Right hindlimb (tissue), 1 donor: Measurements from ENCODE around the gene BMP7.
"Not testable (repeated sequence)": the region's sequence is repeated elsewhere in the genome, so short reads cannot be mapped to it uniquely, and the experiment has no call there.

Experiments
- DNase-seq: peaks from one replicate; pipeline ENCODE4 v3.0.0-alpha.2; 2018

The BMP7 gene

DNA sequence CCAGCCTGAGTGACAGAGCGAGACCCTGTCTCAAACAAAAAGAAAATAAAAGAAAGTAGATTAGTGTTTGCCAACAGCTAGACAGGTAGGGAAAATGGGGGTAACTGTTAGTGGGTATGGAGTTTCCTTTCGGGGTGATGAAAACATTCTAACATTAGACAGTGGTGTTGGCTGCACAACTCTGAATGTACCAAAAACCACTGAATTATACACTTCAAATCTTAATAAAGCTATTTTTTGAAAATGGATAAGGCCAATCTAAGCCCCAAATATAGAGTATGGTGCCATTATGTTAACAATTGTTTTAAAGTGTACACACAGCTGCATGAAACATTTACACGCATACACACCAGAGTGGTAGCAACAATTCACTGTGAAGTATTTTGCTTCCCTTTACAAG is 57.0 kb downstream of the BMP7 start:
- DNase-seq: no peak

DNA sequence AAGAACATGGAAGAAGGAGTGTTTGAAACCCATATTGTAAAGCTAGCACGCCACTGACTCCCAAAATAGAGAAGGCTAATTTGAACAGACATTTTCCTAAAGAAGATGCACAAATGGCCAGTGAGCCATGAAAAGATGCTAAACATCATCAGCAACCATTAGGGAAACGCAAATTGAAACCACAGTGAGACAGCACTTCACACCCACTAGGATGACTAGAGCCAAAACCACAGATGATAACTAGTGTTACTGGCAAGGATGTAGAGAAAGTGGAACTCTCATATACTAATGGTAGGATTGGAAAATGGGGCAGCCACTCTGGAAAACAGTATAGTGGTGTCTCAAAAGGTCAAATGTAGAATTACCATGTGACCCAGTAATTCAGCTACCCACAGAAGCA is 58.2 kb downstream of the BMP7 start:
- no peak for DNase-seq

GRCh38 chr20:57207251-57207650 is 59.2 kb downstream of the BMP7 start:
- no peak for DNase-seq

- no peak for DNase-seq
Measured at GRCh38 chr20:57205606-57206219, 60.7 kb downstream of the BMP7 start.

DNA sequence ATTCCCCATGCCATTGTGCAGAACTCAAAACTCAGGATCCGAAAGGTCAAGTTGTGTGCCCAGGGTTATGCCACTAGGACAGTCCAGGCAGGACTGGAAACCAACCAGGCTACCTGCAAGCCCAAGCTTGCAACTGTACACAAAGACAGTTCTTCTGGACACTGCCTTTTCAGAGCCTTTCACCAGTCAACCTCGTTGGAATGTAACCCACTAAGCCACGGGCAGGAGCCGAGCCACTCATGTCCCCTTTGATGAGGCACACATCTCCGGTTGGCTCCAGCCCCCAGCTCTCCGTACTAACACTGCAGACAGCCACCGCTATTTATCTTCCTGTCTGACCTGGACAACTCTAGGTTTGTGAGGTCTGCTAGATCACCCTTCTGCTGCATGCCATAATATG is 62.5 kb downstream of the BMP7 start:
- DNase-seq: no peak

GRCh38 chr20:57203204-57203603 is 63.2 kb downstream of the BMP7 start:
- DNase-seq: no peak

- DNase-seq: no peak
Measured at GRCh38 chr20:57202309-57202708, 64.1 kb downstream of the BMP7 start.

- DNase-seq: no peak
Measured at GRCh38 chr20:57200882-57201695, 65.4 kb downstream of the BMP7 start.

DNA sequence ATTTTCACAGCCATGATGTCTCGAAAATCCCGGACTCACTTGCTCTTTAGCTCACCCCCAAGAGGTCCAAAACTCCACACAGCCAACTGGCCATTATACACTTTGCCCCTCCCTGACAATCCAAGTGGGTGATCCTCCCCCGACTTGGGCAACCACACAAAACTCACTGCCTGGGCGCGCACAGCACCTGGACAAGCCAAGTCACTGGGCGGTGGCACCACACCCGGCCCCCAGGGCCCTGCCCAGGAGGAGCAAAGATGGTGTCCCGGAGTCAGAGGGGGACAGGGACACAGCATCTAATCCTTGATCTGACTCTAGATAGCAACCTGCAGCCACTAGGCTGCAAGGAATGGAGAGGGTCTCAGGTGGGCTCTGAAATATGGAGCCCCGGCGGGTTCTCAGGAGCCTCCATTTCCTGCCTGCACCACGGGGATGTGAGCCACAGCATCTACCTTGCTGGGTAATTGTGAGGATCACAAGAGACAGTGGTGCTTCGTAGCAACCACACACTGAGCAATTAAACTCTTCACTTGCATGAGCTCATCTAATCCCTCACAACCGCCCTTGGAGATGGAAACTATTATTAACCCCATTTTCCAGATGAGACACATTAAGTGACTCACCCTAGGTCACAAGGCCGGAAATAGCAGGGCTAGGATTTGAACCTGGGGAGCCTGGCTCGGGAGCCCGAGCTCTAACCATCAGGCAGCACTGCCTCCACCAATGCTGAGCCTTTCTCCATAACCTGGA is 66.6 kb downstream of the BMP7 start:
- DNase-seq: no peak

GRCh38 chr20:57198132-57199072 is 68.0 kb downstream of the BMP7 start:
- no peak for DNase-seq

DNA sequence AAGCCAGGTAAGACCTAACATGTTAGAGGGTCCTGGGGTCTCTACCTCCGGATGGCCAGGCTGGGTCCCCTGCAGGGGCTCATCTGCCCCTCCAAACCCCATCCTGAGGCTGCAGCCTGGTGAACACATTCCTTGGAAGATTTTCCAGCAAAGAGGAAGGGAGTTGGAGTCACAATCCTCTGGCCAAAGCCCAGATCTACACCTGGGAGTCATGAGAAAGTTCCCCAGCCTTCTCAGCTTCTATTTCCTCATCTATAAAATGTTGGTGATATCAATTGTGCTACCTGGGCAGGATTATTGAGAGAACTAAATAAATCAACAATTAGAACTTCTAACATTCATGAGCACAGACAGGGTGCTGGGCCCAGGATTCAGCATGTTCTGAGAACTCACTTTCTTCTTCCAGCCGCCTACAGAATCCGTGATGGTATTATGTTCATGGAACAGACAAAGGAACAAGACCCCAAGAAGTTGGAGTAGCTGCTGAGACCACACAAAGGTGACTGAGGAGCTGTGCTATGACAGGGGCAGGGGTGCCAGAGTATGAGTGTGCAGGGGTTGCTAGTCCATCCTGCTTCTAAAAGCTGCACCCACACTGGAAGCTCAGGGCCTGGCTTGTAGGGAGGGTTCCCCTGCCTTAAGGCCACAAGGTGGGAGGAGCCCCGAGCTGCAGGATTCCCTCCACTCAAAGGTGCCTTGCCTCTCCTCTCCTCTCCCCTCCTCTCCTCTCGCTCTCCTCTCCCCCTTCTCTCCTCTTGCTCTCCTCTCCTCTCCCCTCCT is 68.9 kb downstream of the BMP7 start:
- DNase-seq: no peak

GRCh38 chr20:57195469-57196100 is 70.9 kb downstream of the BMP7 start:
- no peak for DNase-seq

DNA sequence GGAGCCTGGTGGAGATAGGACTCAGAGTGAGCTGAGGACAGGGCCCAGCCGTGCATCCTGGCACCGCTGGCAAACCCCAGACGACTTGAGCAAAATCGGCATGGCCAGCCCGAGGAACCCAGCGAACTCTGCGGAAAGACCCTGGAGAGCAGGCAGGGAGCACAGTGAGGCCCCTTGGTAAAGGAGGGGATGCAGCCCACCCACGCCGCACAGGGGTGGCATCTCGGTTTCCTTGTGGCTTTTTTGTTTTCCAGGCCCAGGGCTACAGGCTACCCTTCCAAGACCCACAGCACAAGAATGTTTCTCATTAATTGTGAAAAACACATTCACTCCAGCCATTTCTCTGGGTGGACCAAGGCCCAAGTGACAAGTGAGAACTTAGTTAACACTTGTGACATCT is 71.4 kb downstream of the BMP7 start:
- DNase-seq: no peak

GRCh38 chr20:57194154-57194553 is 72.3 kb downstream of the BMP7 start:
- DNase-seq: no peak

GRCh38 chr20:57193094-57193493 is 73.3 kb downstream of the BMP7 start:
- no peak for DNase-seq

DNA sequence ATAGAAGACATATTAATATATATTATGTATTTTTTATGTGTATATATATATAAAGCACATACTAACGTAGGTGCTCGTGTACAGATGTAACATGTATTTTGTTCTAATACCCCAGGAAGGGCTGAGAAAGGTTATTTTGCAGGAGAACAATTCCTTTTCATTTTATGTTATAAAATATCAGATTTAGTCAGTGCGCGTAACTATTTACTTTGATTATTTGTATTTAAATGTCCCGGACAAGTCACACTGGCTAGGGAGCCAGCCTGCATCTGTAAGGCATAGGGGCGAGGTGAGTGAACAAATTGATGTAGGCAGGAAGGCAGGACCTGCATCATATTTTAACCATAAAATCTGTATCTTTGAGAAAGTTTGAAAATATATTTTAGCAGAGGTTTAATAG is 74.1 kb downstream of the BMP7 start:
- no peak for DNase-seq

- not testable (repeated sequence) for DNase-seq
Measured at GRCh38 chr20:57191265-57191638, 75.2 kb downstream of the BMP7 start.

GRCh38 chr20:57190536-57191264 is 75.7 kb downstream of the BMP7 start:
- DNase-seq: no peak

- DNase-seq: no peak
Measured at GRCh38 chr20:57189713-57190112, 76.7 kb downstream of the BMP7 start.

GRCh38 chr20:57188576-57189079 is 77.8 kb downstream of the BMP7 start:
- DNase-seq: no peak

- DNase-seq: no peak
Measured at GRCh38 chr20:57188056-57188455, 78.4 kb downstream of the BMP7 start.
